HCT116 (cell line): ENCODE data around the gene NEDD4L. TPM values are rescaled to one million over a fixed set of nuclear protein-coding genes. Genes with fewer than 3 reads are reported as not detected.
A peak's percentile ranks its signal among the peaks of the same experiment; 100 is the strongest.

Experiments
- ATAC-seq: fragments of 200-7000 bp; cut with Tn5 transposase; 2 replicates; pipeline ENCODE4 v1.9.1; 2020; ENCODE audit warnings: mild to moderate bottlenecking, moderate library complexity
- BruUV-seq: library from RNA; stranded (reverse); fragments of 400-500 nt; replicated peaks from 2 replicates; lab custom pipeline; 2021; lab: Mats Ljungman, UMichigan
- CTCF ChIA-PET: fragments of 300-600 bp; sonication (Branson Sonifier 250); formaldehyde crosslinking; loops from one replicate; lab custom pipeline; 2021; ENCODE audit warnings: antibody characterized with exemption; lab: Charles Lee
- POLR2A ChIA-PET: fragments of 300-600, 350-600 bp; sonication (Branson Sonifier 250); formaldehyde crosslinking; loops from one replicate; lab custom pipeline; 2021; ENCODE audit warnings: antibody characterized with exemption; lab: Charles Lee
- RAD21 ChIA-PET, 2 experiments: fragments of 300-600 bp; sonication (Branson Sonifier 250); formaldehyde crosslinking; loops; one replicate each; lab custom pipeline; 2023; ENCODE audit warnings: low total read pairs in 2 of 2; ENCODE audit not compliant: uncharacterized antibody in 2 of 2, unreplicated experiment in 2 of 2, low non-redundant PET in 1 of 2; lab: Charles Lee
- DNase-seq: peaks from one replicate; pipeline ENCODE4 v3.0.0-alpha.2; 2010; ENCODE audit warnings: low read depth, low spot score
- H2AFZ ChIP-seq: fragments of 200-600 bp; shearing (Covaris generic), sonication (generic); 2 replicates; pipeline ENCODE4 v1.6.1; 2017; ENCODE audit warnings: low read depth, mixed run types, mixed read lengths, antibody characterized with exemption, low read length; ENCODE audit not compliant: poor library complexity, severe bottlenecking
- H3K27ac ChIP-seq: 2 replicates; pipeline ENCODE4 v1.5.1; 2012; ENCODE audit warnings: low read depth, low read length
- H3K27me3 ChIP-seq: fragments of 200-600 bp; sonication (generic); 2 replicates; pipeline ENCODE4 v1.6.1; 2016; ENCODE audit warnings: mixed run types, low read length, mixed read lengths; ENCODE audit not compliant: insufficient read depth
- H3K36me3 ChIP-seq, 2 experiments: fragments of 200-500 bp in 1 of 2; fragments of 200-600 bp in 1 of 2; sonication (Bioruptor generic) in 1 of 2; sonication (generic) in 1 of 2; 2 replicates each; pipeline versions ENCODE4 v1.5.1 to v1.6.1; 2014 to 2016; ENCODE audit warnings: low read length in 2 of 2, inconsistent platforms in 1 of 2, mixed read lengths in 1 of 2, mixed run types in 1 of 2; ENCODE audit not compliant: insufficient read depth in 2 of 2, control insufficient read depth in 1 of 2
- H3K4me1 ChIP-seq, 2 experiments: fragments of 200-600 bp in 1 of 2; sonication (generic) in 1 of 2; 2 replicates each; pipeline versions ENCODE4 v1.5.1 to v1.6.1; 2012 to 2017; ENCODE audit warnings: low read length in 2 of 2, inconsistent platforms in 1 of 2, mild to moderate bottlenecking in 1 of 2, mixed read lengths in 1 of 2, mixed run types in 1 of 2, moderate library complexity in 1 of 2; ENCODE audit not compliant: insufficient read depth in 2 of 2, control insufficient read depth in 1 of 2
- H3K4me2 ChIP-seq: fragments of 200-600 bp; sonication (generic); 2 replicates; pipeline ENCODE4 v1.6.1; 2017; ENCODE audit warnings: mixed run types, low read length, mixed read lengths
- H3K4me3 ChIP-seq, 2 experiments: fragments of 200-600 bp in 1 of 2; sonication (generic) in 1 of 2; replicated peaks in 1 of 2; 2 replicates each; pipeline ENCODE4 v1.5.1; 2011 to 2016; ENCODE audit warnings: low read length in 2 of 2, control low read depth in 1 of 2, low read depth in 1 of 2, mild to moderate bottlenecking in 1 of 2, mixed read lengths in 1 of 2, mixed run types in 1 of 2
- H3K79me2 ChIP-seq: fragments of 200-600 bp; sonication (generic); 2 replicates; pipeline ENCODE4 v1.6.1; 2017; ENCODE audit warnings: mild to moderate bottlenecking, mixed run types, low read length, moderate library complexity, mixed read lengths; ENCODE audit not compliant: insufficient read depth
- H3K9ac ChIP-seq: fragments of 200-600 bp; sonication (generic); 2 replicates; pipeline ENCODE4 v1.6.1; 2016; ENCODE audit warnings: low read length, mixed read lengths
- H3K9me2 ChIP-seq: fragments of 200-600 bp; sonication (generic), shearing (Covaris generic); 2 replicates; pipeline ENCODE4 v1.6.1; 2017; ENCODE audit warnings: mixed run types, mild to moderate bottlenecking, moderate library complexity; ENCODE audit not compliant: insufficient read depth
- H3K9me3 ChIP-seq, 2 experiments: fragments of 200-500 bp in 1 of 2; fragments of 200-600 bp in 1 of 2; sonication (Bioruptor generic) in 1 of 2; sonication (generic) in 1 of 2; 2 replicates each; pipeline ENCODE4 v1.6.1; 2014 to 2017; ENCODE audit warnings: low read length in 2 of 2, mixed read lengths in 2 of 2, inconsistent platforms in 1 of 2, low read depth in 1 of 2, mild to moderate bottlenecking in 1 of 2, mixed run types in 1 of 2, moderate library complexity in 1 of 2; ENCODE audit not compliant: control insufficient read depth in 1 of 2, insufficient read depth in 1 of 2
- H4K20me1 ChIP-seq: fragments of 200-600 bp; sonication (generic), shearing (Covaris generic); 2 replicates; pipeline ENCODE4 v1.6.1; 2017; ENCODE audit warnings: mixed run types, mild to moderate bottlenecking, moderate library complexity; ENCODE audit not compliant: insufficient read depth
- ATF3 ChIP-seq: IDR thresholded peaks from 2 replicates; pipeline ENCODE4 v1.6.1; 2012
- CEBPB ChIP-seq: IDR thresholded peaks from 2 replicates; pipeline ENCODE4 v1.6.1; 2012; ENCODE audit warnings: low read depth
- CTCF ChIP-seq, 3 experiments: fragments of 200-600 bp in 1 of 3; sonication (generic) in 1 of 3; IDR thresholded peaks in 2 of 3; conservative IDR thresholded peaks in 1 of 3; 2 replicates each; pipeline ENCODE4 v1.5.1; 2012 to 2017; ENCODE audit warnings: low read depth in 2 of 3, low read length in 2 of 3, antibody characterized with exemption in 1 of 3, borderline replicate concordance in 1 of 3, control low read depth in 1 of 3, mild to moderate bottlenecking in 1 of 3, mixed read lengths in 1 of 3, mixed run types in 1 of 3, moderate library complexity in 1 of 3; ENCODE audit not compliant: insufficient read depth in 1 of 3
- RAD21 ChIP-seq: IDR thresholded peaks from 2 replicates; pipeline ENCODE4 v1.6.1; 2012; ENCODE audit warnings: low read depth, mild to moderate bottlenecking
- REST ChIP-seq: IDR thresholded peaks from 2 replicates; pipeline ENCODE4 v1.6.1; 2012; ENCODE audit warnings: low read depth
- TCF7L2 ChIP-seq: IDR thresholded peaks from 2 replicates; pipeline ENCODE4 v1.7.0; 2011; ENCODE audit warnings: borderline replicate concordance, inconsistent platforms; ENCODE audit not compliant: insufficient read depth, insufficient read length; ENCODE audit errors: extremely low read depth
- intact Hi-C: fragments of 100-400 bp; cut with micrococcal nuclease; formaldehyde crosslinking; loops from 2 replicates; pipeline ENCODE4 v1.10.0; 2022
- total RNA-seq: library from RNA; stranded (reverse); gene quantifications from one replicate; pipeline ENCODE4 v1.2.1, GENCODE V29; 2021; ENCODE audit not compliant: unreplicated experiment

The NEDD4L gene
- total RNA-seq, 1 experiment from 2014 or later: 41.5 TPM

- TF ChIP-seq REST: no peak
- peak; percentile 4; the same call in 1 of the 2 replicates for TF ChIP-seq RAD21
Measured at GRCh38 chr18:58223717-58224424, 179.8 kb downstream of the NEDD4L start (continued).

- Histone ChIP-seq H3K4me1 (peaks cover 46 to 52% of the 10 kb centered on the region in 2 experiments), H3K9me2 (no peaks in the 10 kb centered on the region), H4K20me1 (no peaks in the 10 kb centered on the region), H3K9ac (peak overlapping the region; percentile 62), H3K9me3 (no peaks in the 10 kb centered on the region), H3K27me3 (no peaks in the 10 kb centered on the region), H3K4me2 (peak overlapping the region; percentile 83), H3K4me3 (peak overlapping the region in 1 of 2 experiments; percentile 57; a peak in 2 of 4 replicates), H3K27ac (peak overlapping the region; percentile 58), H3K36me3 (no peaks in the 10 kb centered on the region), H3K79me2 (peaks cover 22% of the 10 kb centered on the region), H2AFZ (no peak overlapping the region)
- POLR2A ChIA-PET: no interaction called here
- no TSS peak for BruUV-seq
- no peak for DNase-seq
- peak; percentile 42; the same call in 1 of the 2 replicates for ATAC-seq
- RAD21 ChIA-PET: no interaction called here
- intact Hi-C loops: no loop called here
- CTCF ChIA-PET: interaction anchor here (0.8 to 1.5 kb wide), 2 partner anchors 30 to 103 kb away, joined by 3 read pairs; no protein-coding TSS in a partner anchor
- TF ChIP-seq CEBPB: no peak
- no peak for TF ChIP-seq CTCF (IDR thresholded peaks at IDR 0.05 in 2 of 3, conservative IDR thresholded peaks at IDR 0.05 in 1 of 3; ENCODE audit: borderline replicate concordance in 1 of 3, insufficient read depth in 1 of 3, low read depth in 2 of 3, low read length in 2 of 3)
- TF ChIP-seq ATF3: no peak
- no peak for TF ChIP-seq TCF7L2
Measured at GRCh38 chr18:58224425-58224750, 180.4 kb downstream of the NEDD4L start.
